ENCODE data around the gene ANXA6. TPM values are rescaled to one million over a fixed set of nuclear protein-coding genes. Genes with fewer than 3 reads are reported as not detected.

The ANXA6 gene
- total RNA-seq: 48.2 and 48.7 TPM in 2 replicates

DNA sequence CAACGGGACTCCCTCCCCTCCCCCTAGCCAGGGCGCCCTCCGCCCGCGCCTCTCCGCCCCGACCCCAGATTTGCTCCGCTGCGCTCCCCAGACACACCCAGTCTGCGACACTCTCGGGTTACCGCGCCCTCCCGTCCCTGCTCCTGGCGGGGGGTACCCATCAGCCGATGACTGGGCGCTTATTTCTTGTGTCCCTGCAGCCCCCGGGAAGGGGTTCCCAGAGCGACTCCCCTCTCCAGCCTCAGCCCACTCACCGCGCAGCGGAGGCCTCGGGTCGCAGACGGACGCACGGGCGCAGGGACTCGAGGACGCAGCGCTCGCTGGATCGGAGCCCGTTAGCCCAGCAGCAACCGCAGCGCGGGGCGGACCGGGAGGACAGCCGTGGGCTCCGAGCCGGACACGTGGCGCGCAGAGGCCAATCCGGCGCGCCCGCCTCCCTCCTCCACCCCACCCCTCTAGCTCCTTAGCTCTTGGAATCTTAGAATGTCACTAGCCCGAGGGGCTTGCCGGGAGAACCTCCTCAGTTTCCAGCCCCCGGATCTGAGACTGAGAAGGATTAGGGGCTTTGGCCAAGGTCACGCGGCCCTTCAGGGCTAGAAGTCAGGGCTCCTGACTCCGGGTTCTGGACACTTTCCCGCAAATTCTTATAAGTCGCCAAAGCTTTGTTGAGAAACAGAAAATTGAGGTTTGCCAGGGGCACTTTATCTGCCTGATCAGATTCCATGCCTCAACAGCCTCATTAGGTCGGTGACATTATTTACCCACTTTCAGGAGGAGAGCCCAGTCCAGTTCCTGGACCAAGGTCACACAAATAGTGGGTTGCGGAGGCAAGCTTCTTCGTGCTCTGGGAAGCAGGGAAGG, at the start of gene ANXA6:
TSS of gene ANXA6 (minus strand) at position 354 of the 861 bp plus-strand sequence. CDS start 9,878 bp downstream, outside the sequence.

DNA sequence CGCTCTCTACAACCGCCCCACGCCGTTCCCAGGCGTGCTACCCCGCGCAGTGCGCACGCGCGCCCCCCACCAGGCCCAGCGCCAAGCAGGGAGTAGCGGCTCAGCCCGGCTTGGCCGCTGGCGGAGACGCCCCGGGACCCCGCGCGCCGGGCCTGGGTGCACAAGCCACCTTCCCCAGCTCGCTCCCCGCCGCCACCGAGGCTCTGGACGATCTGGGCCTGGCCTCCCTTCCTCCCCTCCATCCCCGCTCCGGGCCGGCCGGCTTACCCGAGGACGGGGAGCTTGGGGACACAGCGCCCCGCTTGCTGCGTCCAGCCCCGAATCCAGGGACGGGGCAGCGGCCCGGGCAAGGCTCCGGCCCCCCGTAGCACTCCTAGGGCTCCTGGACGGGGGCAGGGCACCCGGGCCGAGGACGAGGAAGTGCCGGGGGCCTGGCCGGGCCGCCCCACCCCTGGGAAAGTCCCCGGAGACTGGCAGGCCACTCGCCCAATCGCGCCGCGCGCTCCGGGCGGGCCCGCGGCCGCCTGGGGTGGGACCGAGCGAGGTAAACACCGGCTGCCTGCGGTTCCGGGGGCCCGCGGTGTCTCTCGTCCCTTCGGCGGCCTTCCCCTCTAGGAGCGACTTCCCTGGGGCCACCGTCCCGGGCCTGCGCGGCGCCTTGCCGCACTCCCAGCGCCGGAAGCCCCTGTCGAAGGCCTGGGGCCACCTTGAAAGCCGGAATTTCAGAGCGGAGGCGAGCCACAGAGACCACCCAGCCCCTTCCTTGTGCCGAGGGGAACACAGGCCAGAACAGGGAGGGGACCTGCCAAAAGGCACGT, 76.8 kb downstream of the ANXA6 start, which contains the start of gene TNIP1:
TSS of gene TNIP1 (minus strand) at position 422 of the 818 bp plus-strand sequence. CDS start 15,939 bp downstream, outside the sequence.

Other genes starting within 250 kb of the ANXA6 start
- 5.9 and 12.8 TPM in 2 replicates for gene GPX3, start 137.2 kb downstream of the ANXA6 start, total RNA-seq
- 127 and 146 TPM in 2 replicates for gene TNIP1, start 76.7 kb downstream of the ANXA6 start, total RNA-seq
- gene CCDC69, start 66.3 kb upstream of the ANXA6 start, total RNA-seq: 6.0 and 28.7 TPM in 2 replicates
- 69.5 and 86.1 TPM in 2 replicates for gene GM2A, start 95.4 kb upstream of the ANXA6 start, total RNA-seq
- gene SLC36A3, start 146.0 kb upstream of the ANXA6 start, total RNA-seq: 0.11 TPM in 1 of 2 replicates, not detected in the other
- not detected in 2 replicates for gene SLC36A2, start 189.8 kb upstream of the ANXA6 start, total RNA-seq